NOMO-1 treated with DMSO at 0.1 percent for 48 hours (cell line): ENCODE data around the gene TAPT1.

Experiments
- DNase-seq: peaks from one replicate; lab custom pipeline; 2025; ENCODE audit not compliant: unreplicated experiment; lab: John Stamatoyannopoulos, UW

The TAPT1 gene

GRCh38 chr4:16248605-16249004 is 22.3 kb upstream of the TAPT1 start:
- no peak for DNase-seq

- no peak for DNase-seq
Observed at GRCh38 chr4:16245241-16245640, 19.0 kb upstream of the TAPT1 start.

- DNase-seq = no peak
Observed at GRCh38 chr4:16243285-16243684, 17.0 kb upstream of the TAPT1 start.

GRCh38 chr4:16240300-16240699 is 14.0 kb upstream of the TAPT1 start:
- no peak for DNase-seq

GRCh38 chr4:16239086-16239485 is 12.8 kb upstream of the TAPT1 start:
- DNase-seq = no peak

- DNase-seq = no peak
Observed at GRCh38 chr4:16238327-16238726, 12.1 kb upstream of the TAPT1 start.

- DNase-seq = peak; percentile 96
Observed at GRCh38 chr4:16237715-16238114, 11.4 kb upstream of the TAPT1 start.

- DNase-seq = no peak
Observed at GRCh38 chr4:16236402-16237023, 10.2 kb upstream of the TAPT1 start.

GRCh38 chr4:16235209-16235608 is 8.9 kb upstream of the TAPT1 start:
- no peak for DNase-seq

GRCh38 chr4:16233569-16234177 is 7.4 kb upstream of the TAPT1 start:
- DNase-seq = no peak

GRCh38 chr4:16231570-16232245 is 5.4 kb upstream of the TAPT1 start:
- peak; percentile 3 for DNase-seq

GRCh38 chr4:16230308-16230707 is 4.0 kb upstream of the TAPT1 start:
- no peak for DNase-seq

- no peak for DNase-seq
Observed at GRCh38 chr4:16229604-16230003, 3.3 kb upstream of the TAPT1 start.

GRCh38 chr4:16227462-16227868 is 1.2 kb upstream of the TAPT1 start:
- peak; percentile 22 for DNase-seq

- peak; percentile 37 for DNase-seq
Observed at GRCh38 chr4:16226816-16227461, 668 bp upstream of the TAPT1 start.

- DNase-seq = peak; percentile 47
Observed at GRCh38 chr4:16225167-16225862, 956 bp downstream of the TAPT1 start.

GRCh38 chr4:16224264-16225166 is 1.8 kb downstream of the TAPT1 start:
- no peak for DNase-seq

- DNase-seq = no peak
Observed at GRCh38 chr4:16222957-16223527, 3.2 kb downstream of the TAPT1 start.

- DNase-seq = no peak
Observed at GRCh38 chr4:16218950-16219349, 7.3 kb downstream of the TAPT1 start.
